SK-N-SH (cell line): ENCODE measurements around the gene NTMT1. TPM values are rescaled to one million over a fixed set of nuclear protein-coding genes. Genes with fewer than 3 reads are reported as not detected.

Source experiments
- CTCF ChIA-PET: fragments of 300-600, 350-600 bp; formaldehyde crosslinking; extraction: SDS; loops from one replicate; lab custom pipeline; 2021; lab: Yijun Ruan, JAX
- POLR2A ChIA-PET: fragments of 350-600 bp; sonication (Branson Sonifier 250); formaldehyde crosslinking; extraction: SDS; loops from one replicate; lab custom pipeline; 2020; ENCODE audit warnings: antibody characterized with exemption, inconsistent platforms; lab: Yijun Ruan, JAX
- DNase-seq: peaks from one replicate; pipeline ENCODE4 v3.0.0; 2012
- H2AFZ ChIP-seq: fragments of 200-600 bp; sonication (generic); 2 replicates; pipeline ENCODE4 v1.8.1; 2016; ENCODE audit warnings: antibody characterized with exemption, mild to moderate bottlenecking, low read depth
- H3F3A ChIP-seq: fragments of 200-600 bp; sonication (generic); replicated peaks from 2 replicates; pipeline ENCODE3; 2016; ENCODE audit warnings: antibody characterized with exemption, mild to moderate bottlenecking; ENCODE audit not compliant: insufficient read depth
- H3K27ac ChIP-seq, 2 experiments: fragments of 200-500 bp in 1 of 2; fragments of 200-600 bp in 1 of 2; sonication (Bioruptor generic) in 1 of 2; sonication (generic), shearing (Covaris generic) in 1 of 2; 2 replicates each; pipeline versions ENCODE4 v1.5.1 to v1.6.1; 2014 to 2016; ENCODE audit warnings: low read depth in 2 of 2, inconsistent platforms in 1 of 2, low read length in 1 of 2, mild to moderate bottlenecking in 1 of 2, mixed read lengths in 1 of 2
- H3K27me3 ChIP-seq: fragments of 200-600 bp; sonication (generic), shearing (Covaris generic); 2 replicates; pipeline ENCODE4 v1.6.1; 2016; ENCODE audit warnings: mixed run types; ENCODE audit not compliant: insufficient read depth
- H3K36me3 ChIP-seq, 2 experiments: fragments of 200-500 bp in 1 of 2; fragments of 200-600 bp in 1 of 2; sonication (Bioruptor generic) in 1 of 2; sonication (generic) in 1 of 2; replicated peaks in 1 of 2; 2 replicates each; pipeline versions ENCODE3 to v1.5.1; 2014 to 2016; ENCODE audit warnings: low read length in 1 of 2, mild to moderate bottlenecking in 1 of 2; ENCODE audit not compliant: insufficient read depth in 2 of 2, control insufficient read depth in 1 of 2
- H3K4me1 ChIP-seq, 2 experiments: fragments of 200-500 bp in 1 of 2; fragments of 200-600 bp in 1 of 2; sonication (Bioruptor generic) in 1 of 2; sonication (generic), shearing (Covaris generic) in 1 of 2; 2 replicates each; pipeline versions ENCODE4 v1.5.1 to v1.6.1; 2014 to 2016; ENCODE audit warnings: low read depth in 1 of 2, low read length in 1 of 2, mixed run types in 1 of 2; ENCODE audit not compliant: insufficient read depth in 2 of 2, control insufficient read depth in 1 of 2
- H3K4me2 ChIP-seq: fragments of 200-600 bp; sonication (generic), shearing (Covaris generic); 2 replicates; pipeline ENCODE4 v1.6.1; 2017; ENCODE audit warnings: mixed run types
- H3K4me3 ChIP-seq, 2 experiments: fragments of 200-500 bp in 1 of 2; fragments of 200-600 bp in 1 of 2; sonication (Bioruptor generic) in 1 of 2; sonication (generic), shearing (Covaris generic) in 1 of 2; 2 replicates each; pipeline versions ENCODE4 v1.5.1 to v1.8.1; 2014 to 2016; ENCODE audit warnings: low read depth in 2 of 2, inconsistent platforms in 1 of 2, low read length in 1 of 2, mild to moderate bottlenecking in 1 of 2, mixed read lengths in 1 of 2, moderate library complexity in 1 of 2
- H3K79me2 ChIP-seq: fragments of 200-600 bp; sonication (generic); 2 replicates; pipeline ENCODE4 v1.8.1; 2017; ENCODE audit warnings: mild to moderate bottlenecking; ENCODE audit not compliant: insufficient read depth
- H3K9ac ChIP-seq: fragments of 200-600 bp; sonication (generic); 2 replicates; pipeline ENCODE4 v1.6.1; 2017; ENCODE audit warnings: mixed run types
- H3K9me2 ChIP-seq: fragments of 200-600 bp; sonication (generic); 2 replicates; pipeline ENCODE4 v1.6.1; 2017; ENCODE audit warnings: mixed run types
- H3K9me3 ChIP-seq: fragments of 200-600 bp; sonication (generic); 2 replicates; pipeline ENCODE4 v1.6.1; 2017; ENCODE audit warnings: mixed run types, mild to moderate bottlenecking, moderate library complexity
- H4K20me1 ChIP-seq: fragments of 200-600 bp; sonication (generic); 2 replicates; pipeline ENCODE4 v1.6.1; 2017; ENCODE audit warnings: mild to moderate bottlenecking, mixed run types; ENCODE audit not compliant: insufficient read depth
- ELF1 ChIP-seq: IDR thresholded peaks from 2 replicates; pipeline ENCODE4 v1.4.0; 2012
- FOSL2 ChIP-seq: IDR thresholded peaks from 2 replicates; pipeline ENCODE4 v1.4.0; 2012; ENCODE audit warnings: low read depth, mild to moderate bottlenecking, moderate library complexity, borderline replicate concordance
- FOXJ3 ChIP-seq: sonication (generic); formaldehyde crosslinking; IDR thresholded peaks from 2 replicates; pipeline ENCODE4 v1.5.1; 2020; ENCODE audit warnings: mild to moderate bottlenecking, missing genetic modification reagents
- MAX ChIP-seq: IDR thresholded peaks from 2 replicates; pipeline ENCODE4 v1.4.0; 2012; ENCODE audit warnings: low read depth
- NFIC ChIP-seq: IDR thresholded peaks from 2 replicates; pipeline ENCODE4 v1.4.0; 2012; ENCODE audit warnings: borderline replicate concordance
- NRF1 ChIP-seq: IDR thresholded peaks from 2 replicates; pipeline ENCODE4 v1.6.1; 2012; ENCODE audit warnings: low read depth, mild to moderate bottlenecking, low read length
- POLR2AphosphoS5 ChIP-seq: IDR thresholded peaks from 2 replicates; pipeline ENCODE4 v1.6.1; 2012; ENCODE audit warnings: low read depth, low read length
- RAD21 ChIP-seq: IDR thresholded peaks from 2 replicates; pipeline ENCODE4 v1.6.1; 2012; ENCODE audit warnings: mild to moderate bottlenecking, low read length
- RCOR1 ChIP-seq: fragments of 150-350 bp; IDR thresholded peaks from 2 replicates; pipeline ENCODE4 v1.6.1; 2017; ENCODE audit warnings: antibody characterized with exemption, low read length
- REST ChIP-seq: IDR thresholded peaks from 2 replicates; pipeline ENCODE4 v1.6.1; 2012; ENCODE audit warnings: mild to moderate bottlenecking, low read depth, low read length, moderate library complexity
- TAF1 ChIP-seq: IDR thresholded peaks from 2 replicates; pipeline ENCODE4 v1.6.1; 2012; ENCODE audit warnings: low read depth, mild to moderate bottlenecking, low read length, moderate library complexity, borderline replicate concordance
- USF1 ChIP-seq: IDR thresholded peaks from 2 replicates; pipeline ENCODE4 v1.4.0; 2012; ENCODE audit warnings: low read depth, borderline replicate concordance
- YY1 ChIP-seq: IDR thresholded peaks from 2 replicates; pipeline ENCODE4 v1.4.0; 2012; ENCODE audit warnings: low read depth, mild to moderate bottlenecking
- ZBTB33 ChIP-seq: IDR thresholded peaks from 2 replicates; pipeline ENCODE4 v1.4.0; 2012; ENCODE audit warnings: low read depth, borderline replicate concordance
- WGBS: methylation state at CpG from one replicate; pipeline ENCODE4 v1.1.6; 2017; ENCODE audit warnings: low lambda C conversion rate; 5-methylcytosine and 5-hydroxymethylcytosine counted together
- polyA plus RNA-seq, 3 experiments: library from polyadenylated mRNA; depleted of rRNA; stranded (reverse); fragments of >200 nt; gene quantifications; 2 replicates each; pipeline ENCODE4 v1.2.3, GENCODE V29; 2012
- TF ChIP-seq, protein P1 (sequence below): fragments of 150-350 bp; IDR thresholded peaks from 2 replicates; pipeline ENCODE4 v1.6.1; 2016; ENCODE audit warnings: mild to moderate bottlenecking, low read depth, low read length

NTMT1 gene
- polyA plus RNA-seq, 1 of the 3 experiments (the other 2 are of a cell fraction): 78.3 TPM

DNA sequence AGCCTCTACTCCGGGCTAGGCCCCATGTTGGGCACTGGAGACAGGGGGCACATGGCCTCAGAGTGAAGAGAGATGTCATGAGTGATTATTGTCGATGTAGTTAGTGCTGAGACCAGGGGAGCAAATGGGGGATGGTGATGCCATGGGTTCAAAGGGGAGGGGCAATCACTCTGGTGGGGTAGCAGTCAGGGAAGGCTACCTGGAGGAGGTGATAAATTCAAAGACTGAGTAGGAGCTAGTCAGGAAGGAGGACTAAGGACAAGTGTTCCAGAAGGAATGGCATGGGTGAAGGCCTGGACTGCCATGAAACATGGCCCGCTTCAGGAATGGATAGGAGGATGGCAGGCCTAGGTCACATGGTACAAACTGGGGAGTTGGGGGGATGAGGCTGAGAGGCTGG is 46.7 kb upstream of the NTMT1 start:
- H3K4me2 ChIP-seq: no peak overlapping the region
- H3K4me3 ChIP-seq: no peak overlapping the region
- H3K4me1 ChIP-seq: peaks cover 0 to 2% of the 10 kb centered on the region in 2 experiments; a peak in 1 of 4 replicates
- peaks cover 5% of the 10 kb centered on the region for H3F3A ChIP-seq
- H3K9me3 ChIP-seq: no peaks in the 10 kb centered on the region
- H3K79me2 ChIP-seq: no peaks in the 10 kb centered on the region
- CTCF ChIA-PET: interaction anchor here (5.1 kb wide), 1 partner anchor 9 kb away, joined by 22 read pairs; no protein-coding TSS in a partner anchor
- no peak overlapping the region for H2AFZ ChIP-seq
- no peak for DNase-seq
- no peaks in the 10 kb centered on the region for H3K36me3 ChIP-seq
- TF ChIP-seq POLR2AphosphoS5: no peak
- H3K27me3 ChIP-seq: no peaks in the 10 kb centered on the region
- 81% methylated on average over 3 of the region's 3 CpGs for WGBS
- no peaks in the 10 kb centered on the region for H3K9me2 ChIP-seq
- H3K9ac ChIP-seq: no peak overlapping the region
- H3K27ac ChIP-seq: no peak overlapping the region
- POLR2A ChIA-PET: no interaction called here
- H4K20me1 ChIP-seq: no peaks in the 10 kb centered on the region

GRCh38 chr9:129580211-129580915 is 45.6 kb upstream of the NTMT1 start:
- Histone ChIP-seq H3K36me3 (no peaks in the 10 kb centered on the region), H3K9me2 (no peaks in the 10 kb centered on the region), H3K4me3 (no peak overlapping the region), H4K20me1 (no peaks in the 10 kb centered on the region), H3K79me2 (no peaks in the 10 kb centered on the region), H3K4me1 (peaks cover 0 to 4% of the 10 kb centered on the region in 2 experiments; a peak in 1 of 4 replicates), H3K4me2 (no peak overlapping the region), H3F3A (no peaks in the 10 kb centered on the region), H3K9ac (no peak overlapping the region), H2AFZ (no peak overlapping the region), H3K9me3 (no peaks in the 10 kb centered on the region), H3K27ac (no peak overlapping the region), H3K27me3 (no peaks in the 10 kb centered on the region)
- WGBS: 81% methylated on average over 11 of the region's 11 CpGs
- POLR2A ChIA-PET: no interaction called here
- no peak for TF ChIP-seq MAX
- no peak for TF ChIP-seq USF1
- TF ChIP-seq NFIC: no peak
- TF ChIP-seq ZBTB33: no peak
- TF ChIP-seq TAF1: no peak
- TF ChIP-seq ELF1: no peak
- TF ChIP-seq, protein P1, sequence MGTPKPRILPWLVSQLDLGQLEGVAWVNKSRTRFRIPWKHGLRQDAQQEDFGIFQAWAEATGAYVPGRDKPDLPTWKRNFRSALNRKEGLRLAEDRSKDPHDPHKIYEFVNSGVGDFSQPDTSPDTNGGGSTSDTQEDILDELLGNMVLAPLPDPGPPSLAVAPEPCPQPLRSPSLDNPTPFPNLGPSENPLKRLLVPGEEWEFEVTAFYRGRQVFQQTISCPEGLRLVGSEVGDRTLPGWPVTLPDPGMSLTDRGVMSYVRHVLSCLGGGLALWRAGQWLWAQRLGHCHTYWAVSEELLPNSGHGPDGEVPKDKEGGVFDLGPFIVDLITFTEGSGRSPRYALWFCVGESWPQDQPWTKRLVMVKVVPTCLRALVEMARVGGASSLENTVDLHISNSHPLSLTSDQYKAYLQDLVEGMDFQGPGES: no peak
- no peak for TF ChIP-seq FOSL2
- TF ChIP-seq RAD21: no peak
- no peak for TF ChIP-seq FOXJ3 (CRISPR knock-in tag)
- no peak for TF ChIP-seq REST
- TF ChIP-seq RCOR1: no peak
- no peak for TF ChIP-seq YY1
- TF ChIP-seq NRF1: no peak
- CTCF ChIA-PET: interaction anchor here (2.2 to 5.1 kb wide), 2 partner anchors 10 to 13 kb away, joined by 5 to 22 read pairs; no protein-coding TSS in a partner anchor
- DNase-seq: no peak
